Astrocyte (in vitro differentiated cells and primary cell): ENCODE data around the gene TBKBP1. TPM values are rescaled to one million over a fixed set of nuclear protein-coding genes. Genes with fewer than 3 reads are reported as not detected.

ENCODE experiments used
- DNase-seq: peaks from one replicate; pipeline ENCODE4 v3.0.0-alpha.2; 2010; ENCODE audit warnings: low read depth
- FAIRE-seq: peaks from 2 replicates; lab custom pipeline; 2011; peaks lifted over from hg19 to GRCh38; lab: Jason Lieb, UNC
- H2AFZ ChIP-seq: 2 replicates; pipeline ENCODE4 v1.6.0; 2012; ENCODE audit warnings: low read depth, low read length, inconsistent platforms
- H3K27ac ChIP-seq: 2 replicates; pipeline ENCODE4 v1.5.1; 2011; ENCODE audit warnings: low read depth, low read length, inconsistent platforms
- H3K27me3 ChIP-seq: 2 replicates; pipeline ENCODE4 v1.6.0; 2011; ENCODE audit warnings: low read length, inconsistent platforms; ENCODE audit not compliant: insufficient read depth
- H3K36me3 ChIP-seq: 2 replicates; pipeline ENCODE4 v1.5.1; 2011; ENCODE audit warnings: low read length, inconsistent platforms; ENCODE audit not compliant: insufficient read depth
- H3K4me1 ChIP-seq: 2 replicates; pipeline ENCODE4 v1.5.1; 2011; ENCODE audit warnings: low read length, inconsistent platforms; ENCODE audit not compliant: insufficient read depth
- H3K4me2 ChIP-seq: 2 replicates; pipeline ENCODE4 v1.6.0; 2012; ENCODE audit warnings: low read length, inconsistent platforms
- H3K4me3 ChIP-seq: 2 replicates; pipeline ENCODE4 v1.5.1; 2011; ENCODE audit warnings: low read depth, mild to moderate bottlenecking, low read length, inconsistent platforms; ENCODE audit not compliant: insufficient read depth
- H3K79me2 ChIP-seq: 2 replicates; pipeline ENCODE4 v1.6.0; 2012; ENCODE audit warnings: mild to moderate bottlenecking, low read length, inconsistent platforms; ENCODE audit not compliant: insufficient read depth
- H3K9ac ChIP-seq: 2 replicates; pipeline ENCODE4 v1.6.0; 2012; ENCODE audit warnings: mild to moderate bottlenecking, low read length, inconsistent platforms
- H3K9me3 ChIP-seq: 2 replicates; pipeline ENCODE4 v1.5.1; 2012; ENCODE audit warnings: low read depth, mild to moderate bottlenecking, low read length, inconsistent platforms; ENCODE audit not compliant: insufficient read depth
- H4K20me1 ChIP-seq: 2 replicates; pipeline ENCODE4 v1.6.0; 2012; ENCODE audit warnings: low read length, inconsistent platforms; ENCODE audit not compliant: insufficient read depth
- H3K27ac Mint-ChIP-seq: one replicate; pipeline ENCODE4 v1.8.0; 2021; ENCODE audit warnings: mild to moderate bottlenecking, mixed read lengths; ENCODE audit not compliant: unreplicated experiment
- H3K27me3 Mint-ChIP-seq: one replicate; pipeline ENCODE4 v1.8.0; 2021; ENCODE audit warnings: low read depth, mixed read lengths; ENCODE audit not compliant: unreplicated experiment
- H3K36me3 Mint-ChIP-seq: one replicate; pipeline ENCODE4 v1.8.0; 2021; ENCODE audit warnings: low read depth, mixed read lengths; ENCODE audit not compliant: unreplicated experiment
- H3K4me1 Mint-ChIP-seq: one replicate; pipeline ENCODE4 v1.8.0; 2021; ENCODE audit warnings: low read depth, mixed read lengths; ENCODE audit not compliant: unreplicated experiment
- H3K4me3 Mint-ChIP-seq: one replicate; pipeline ENCODE4 v1.8.0; 2021; ENCODE audit warnings: mild to moderate bottlenecking, moderate library complexity, mixed read lengths; ENCODE audit not compliant: unreplicated experiment
- H3K9me3 Mint-ChIP-seq: one replicate; pipeline ENCODE4 v1.8.0; 2021; ENCODE audit warnings: mild to moderate bottlenecking, mixed read lengths; ENCODE audit not compliant: unreplicated experiment
- CTCF ChIP-seq: IDR thresholded peaks from 2 replicates; pipeline ENCODE4 v1.5.1; 2011; ENCODE audit warnings: low read depth, mild to moderate bottlenecking, inconsistent platforms, low read length, moderate library complexity; ENCODE audit not compliant: insufficient read depth
- EZH2 ChIP-seq: IDR thresholded peaks from 2 replicates; pipeline ENCODE4 v1.6.1; 2012; ENCODE audit warnings: mild to moderate bottlenecking, low read length, inconsistent platforms; ENCODE audit not compliant: insufficient read depth
- total RNA-seq: library from RNA; stranded (reverse); gene quantifications from 2 replicates; pipeline ENCODE4 v1.2.1, GENCODE V29; 2021

Gene TBKBP1
- total RNA-seq, 1 donor from 2014 or later = 26.7 TPM

GRCh38 chr17:47720754-47721533 lies 27.0 kb downstream of the TBKBP1 start:
- no peaks in the 10 kb centered on the region for H3K36me3 ChIP-seq
- H3K4me3 ChIP-seq = no peak overlapping the region
- Mint-ChIP-seq H3K4me1 (peaks cover 29% of the 10 kb centered on the region), H3K4me3 (no peak overlapping the region), H3K36me3 (peaks cover 3% of the 10 kb centered on the region), H3K27me3 (peaks cover 65% of the 10 kb centered on the region), H3K9me3 (no peaks in the 10 kb centered on the region), H3K27ac (no peak overlapping the region)
- TF ChIP-seq EZH2 (peak; percentile 81), CTCF (no peak)
- no peak overlapping the region for H2AFZ ChIP-seq
- H3K4me1 ChIP-seq = peaks cover 40% of the 10 kb centered on the region
- no peak overlapping the region for H3K9ac ChIP-seq
- peaks cover 79% of the 10 kb centered on the region for H3K27me3 ChIP-seq
- H3K27ac ChIP-seq = no peak overlapping the region
- H3K79me2 ChIP-seq = no peaks in the 10 kb centered on the region
- FAIRE-seq (no peak), DNase-seq (peak; percentile 16)
- peak overlapping the region; percentile 28 for H3K4me2 ChIP-seq
- peaks cover 42% of the 10 kb centered on the region for H4K20me1 ChIP-seq
- no peaks in the 10 kb centered on the region for H3K9me3 ChIP-seq

- peaks cover 3% of the 10 kb centered on the region for H3K36me3 Mint-ChIP-seq
- Histone ChIP-seq H3K79me2 (no peaks in the 10 kb centered on the region), H3K27ac (no peak overlapping the region), H3K4me1 (peaks cover 40% of the 10 kb centered on the region), H3K9me3 (no peaks in the 10 kb centered on the region), H4K20me1 (peaks cover 48% of the 10 kb centered on the region), H3K36me3 (no peaks in the 10 kb centered on the region), H3K4me2 (no peak overlapping the region), H3K27me3 (peaks cover 78% of the 10 kb centered on the region), H3K9ac (no peak overlapping the region), H2AFZ (no peak overlapping the region), H3K4me3 (no peak overlapping the region)
- no peaks in the 10 kb centered on the region for H3K9me3 Mint-ChIP-seq
- DNase-seq (no peak), FAIRE-seq (no peak)
- TF ChIP-seq CTCF (no peak), EZH2 (no peak)
- peaks cover 65% of the 10 kb centered on the region for H3K27me3 Mint-ChIP-seq
- no peak overlapping the region for H3K27ac Mint-ChIP-seq
- H3K4me1 Mint-ChIP-seq = peaks cover 32% of the 10 kb centered on the region
- H3K4me3 Mint-ChIP-seq = no peak overlapping the region
Measured at GRCh38 chr17:47721725-47722124, 27.8 kb downstream of the TBKBP1 start.

- peaks cover 79% of the 10 kb centered on the region for H3K27me3 ChIP-seq
- peaks cover 34% of the 10 kb centered on the region for H4K20me1 ChIP-seq
- DNase-seq (no peak), FAIRE-seq (no peak)
- peaks cover 71% of the 10 kb centered on the region for H3K27me3 Mint-ChIP-seq
- H3K4me3 ChIP-seq = no peak overlapping the region
- H3K36me3 ChIP-seq = no peaks in the 10 kb centered on the region
- TF ChIP-seq EZH2 (no peak), CTCF (no peak)
- H3K4me2 ChIP-seq = no peak overlapping the region
- no peak overlapping the region for H3K4me3 Mint-ChIP-seq
- H3K27ac Mint-ChIP-seq = no peak overlapping the region
- no peak overlapping the region for H2AFZ ChIP-seq
- H3K27ac ChIP-seq = no peak overlapping the region
- H3K9me3 ChIP-seq = no peaks in the 10 kb centered on the region
- no peaks in the 10 kb centered on the region for H3K36me3 Mint-ChIP-seq
- H3K9me3 Mint-ChIP-seq = no peaks in the 10 kb centered on the region
- peaks cover 18% of the 10 kb centered on the region for H3K4me1 ChIP-seq
- H3K79me2 ChIP-seq = no peaks in the 10 kb centered on the region
- H3K4me1 Mint-ChIP-seq = peaks cover 13% of the 10 kb centered on the region
- no peak overlapping the region for H3K9ac ChIP-seq
Measured at GRCh38 chr17:47724705-47725104, 30.7 kb downstream of the TBKBP1 start.
